HepG2 (cell line): ENCODE data around the gene CKMT2. TPM values are rescaled to one million over a fixed set of nuclear protein-coding genes. Genes with fewer than 3 reads are reported as not detected.

Experiments used
- ATAC-seq: fragments of 200-7000 bp; cut with Tn5 transposase; 3 replicates; pipeline ENCODE4 v1.9.1; 2020; ENCODE audit warnings: mild to moderate bottlenecking, moderate library complexity
- BruUV-seq: library from RNA; stranded (reverse); fragments of 400-500 nt; replicated peaks from 2 replicates; lab custom pipeline; 2021; lab: Mats Ljungman, UMichigan
- CTCF ChIA-PET: fragments of 300-600 bp; formaldehyde crosslinking; extraction: SDS; loops from one replicate; lab custom pipeline; 2021; ENCODE audit warnings: low total read pairs, inconsistent platforms, low intra/inter-chr PET ratio; lab: Yijun Ruan, JAX
- POLR2A ChIA-PET: fragments of 350-600 bp; sonication (Branson Sonifier 250); formaldehyde crosslinking; loops from one replicate; lab custom pipeline; 2020; ENCODE audit warnings: antibody characterized with exemption, inconsistent platforms; lab: Yijun Ruan, JAX
- DNase-seq: peaks from one replicate; pipeline ENCODE4 v3.0.0-alpha.2; 2015; ENCODE audit warnings: low spot score
- FAIRE-seq: peaks from 3 replicates; lab custom pipeline; 2011; peaks lifted over from hg19 to GRCh38; lab: Jason Lieb, UNC
- H2AFZ ChIP-seq: one replicate; pipeline ENCODE4 v1.6.1; 2011; ENCODE audit warnings: low read length, inconsistent platforms
- H3K27ac ChIP-seq: fragments of 300-600 bp; 3 replicates; pipeline ENCODE4 v1.8.0; 2011; ENCODE audit warnings: mixed run types, mild to moderate bottlenecking, mixed read lengths, low read length, inconsistent platforms; ENCODE audit not compliant: insufficient read depth; ENCODE audit errors: extremely low read length
- H3K27me3 ChIP-seq, 2 experiments: fragments of 200-600 bp in 1 of 2; 2 replicates in 1 of 2; 3 replicates in 1 of 2; pipeline versions ENCODE4 v1.6.0 to v1.8.0; 2011; ENCODE audit warnings: low read length in 2 of 2, mild to moderate bottlenecking in 2 of 2, moderate library complexity in 2 of 2, inconsistent platforms in 1 of 2; ENCODE audit not compliant: insufficient read depth in 2 of 2, control insufficient read depth in 1 of 2
- H3K36me3 ChIP-seq, 2 experiments: fragments of 200-600 bp in 1 of 2; replicated peaks in 1 of 2; 2 replicates in 1 of 2; 3 replicates in 1 of 2; pipeline versions ENCODE4 v1.5.1 to v1.8.0; 2011; ENCODE audit warnings: low read length in 2 of 2, inconsistent platforms in 1 of 2; ENCODE audit not compliant: insufficient read depth in 2 of 2, control insufficient read depth in 1 of 2
- H3K4me1 ChIP-seq: 2 replicates; pipeline ENCODE4 v1.5.1; 2012; ENCODE audit warnings: low read length, inconsistent platforms; ENCODE audit not compliant: insufficient read depth
- H3K4me2 ChIP-seq: 2 replicates; pipeline ENCODE4 v1.6.0; 2011; ENCODE audit warnings: low read depth, low read length, inconsistent platforms
- H3K4me3 ChIP-seq, 3 experiments: fragments of 200-600 bp in 1 of 3; sonication (generic), shearing (Covaris generic) in 1 of 3; replicated peaks in 1 of 3; 2 replicates each; pipeline ENCODE4 v1.5.1; 2011 to 2016; ENCODE audit warnings: low read length in 3 of 3, inconsistent platforms in 2 of 3, low read depth in 2 of 3, mild to moderate bottlenecking in 2 of 3, control low read depth in 1 of 3, mixed read lengths in 1 of 3; ENCODE audit not compliant: insufficient read depth in 1 of 3
- H3K79me2 ChIP-seq: one replicate; pipeline ENCODE4 v1.6.1; 2011; ENCODE audit warnings: low read length, inconsistent platforms; ENCODE audit not compliant: insufficient read depth
- H3K9ac ChIP-seq: 2 replicates; pipeline ENCODE4 v1.6.0; 2011; ENCODE audit warnings: mild to moderate bottlenecking, low read depth, low read length, inconsistent platforms; ENCODE audit not compliant: insufficient read depth
- H3K9me3 ChIP-seq: 2 replicates; pipeline ENCODE4 v1.5.1; 2012; ENCODE audit warnings: mild to moderate bottlenecking, low read length
- H4K20me1 ChIP-seq: 2 replicates; pipeline ENCODE4 v1.6.0; 2011; ENCODE audit warnings: inconsistent platforms, mild to moderate bottlenecking, low read length, moderate library complexity; ENCODE audit not compliant: insufficient read depth
- IRX3 ChIP-seq: sonication (generic); formaldehyde crosslinking; IDR thresholded peaks from 2 replicates; pipeline ENCODE4 v1.8.1; 2023; ENCODE audit warnings: mild to moderate bottlenecking, low read depth, missing genetic modification reagents, borderline replicate concordance
- KDM5B ChIP-seq: sonication (generic); formaldehyde crosslinking; IDR thresholded peaks from 2 replicates; pipeline ENCODE4 v1.4.0; 2020; ENCODE audit warnings: missing genetic modification reagents, mild to moderate bottlenecking, borderline replicate concordance
- NFE2L2 ChIP-seq: fragments of 150-350 bp; IDR thresholded peaks from 2 replicates; pipeline ENCODE4 v1.6.1; 2014; ENCODE audit warnings: low read length
- TAF1 ChIP-seq: sonication (generic); formaldehyde crosslinking; IDR thresholded peaks from 2 replicates; pipeline ENCODE4 v1.4.0; 2020; ENCODE audit warnings: missing genetic modification reagents
- ZKSCAN1 ChIP-seq: fragments of 150-350 bp; IDR thresholded peaks from 2 replicates; pipeline ENCODE4 v1.6.1; 2014; ENCODE audit warnings: low read length
- ZNF12 ChIP-seq: sonication (generic); formaldehyde crosslinking; IDR thresholded peaks from 2 replicates; pipeline ENCODE4 v1.5.0; 2020; ENCODE audit warnings: missing genetic modification reagents
- ZNF281 ChIP-seq: sonication (generic); formaldehyde crosslinking; IDR thresholded peaks from 2 replicates; pipeline ENCODE4 v1.4.0; 2020; ENCODE audit warnings: missing genetic modification reagents, borderline replicate concordance
- ZNF34 ChIP-seq: sonication (generic); formaldehyde crosslinking; IDR thresholded peaks from 2 replicates; pipeline ENCODE4 v1.4.0; 2020; ENCODE audit warnings: mild to moderate bottlenecking, missing genetic modification reagents, borderline replicate concordance
- ZNF354B ChIP-seq: sonication (generic); formaldehyde crosslinking; IDR thresholded peaks from 2 replicates; pipeline ENCODE4 v1.8.0; 2022; ENCODE audit warnings: mild to moderate bottlenecking, missing genetic modification reagents
- ZNF615 ChIP-seq: sonication (generic); formaldehyde crosslinking; IDR thresholded peaks from 2 replicates; pipeline ENCODE4 v1.5.0; 2020; ENCODE audit warnings: mild to moderate bottlenecking, missing genetic modification reagents, borderline replicate concordance
- WGBS: methylation state at CpG from one replicate; pipeline ENCODE4 v1.1.6; 2017; ENCODE audit warnings: low lambda C conversion rate; 5-methylcytosine and 5-hydroxymethylcytosine counted together
- in situ Hi-C: cut with HindIII; loops from 2 replicates; pipeline ENCODE4 v1.10.0; 2017; ENCODE audit warnings: low pct_unique_long_range_greater_than_20kb; ENCODE audit not compliant: extremely low pct_ligation_motif_present
- intact Hi-C: fragments of 100-400 bp; cut with micrococcal nuclease; formaldehyde crosslinking; loops from one replicate; pipeline ENCODE4 v1.10.0; 2022; ENCODE audit not compliant: unreplicated experiment
- polyA plus RNA-seq, 8 experiments: library from polyadenylated mRNA; depleted of rRNA in 3 of 8; stranded (reverse) in 7 of 8; unstranded in 1 of 8; fragments of >200 nt; fragmentation: Illumina TruSeq in 4 of 8; extraction: Trizol in 4 of 8; gene quantifications; 2 replicates each; pipeline versions ENCODE4 v1.2.1 to v1.2.3, GENCODE V29; 2011 to 2016; ENCODE audit warnings: low read depth in 4 of 8, missing spikeins in 1 of 8, mixed read lengths in 1 of 8; ENCODE audit not compliant: insufficient read depth in 1 of 8
- small RNA-seq, 3 experiments: library from RNA; depleted of rRNA; stranded (forward); fragments of <200 nt; gene quantifications; one replicate each; pipeline ENCODE3, GENCODE V24; 2012; ENCODE audit warnings: low read depth in 2 of 3, low replicate concordance in 1 of 3; ENCODE audit not compliant: insufficient read length in 3 of 3, insufficient read depth in 2 of 3
- total RNA-seq, 5 experiments: library from RNA; depleted of rRNA; stranded (reverse); fragments of >200 nt; fragmentation: Illumina TruSeq; extraction: Trizol; gene quantifications; 2 replicates each; pipeline ENCODE4 v1.2.3, GENCODE V29; 2016; ENCODE audit warnings: low read depth in 1 of 5
- TF ChIP-seq, protein P1 (sequence below): sonication (generic); formaldehyde crosslinking; IDR thresholded peaks from 2 replicates; pipeline ENCODE4 v1.4.0; 2020; ENCODE audit warnings: mild to moderate bottlenecking, low read depth, missing genetic modification reagents

CKMT2 gene
- total and polyA plus RNA-seq, 2 of the 13 experiments (the other 11 are each of a cell fraction or from before 2014, with no cell fraction given): 1.2 to 8.8 TPM

GRCh38 chr5:81315336-81315735, 82.2 kb downstream of the CKMT2 start (continued):
- TF ChIP-seq ZNF34 (CRISPR knock-in tag) (no peak), ZNF354B (no peak), ZNF615 (CRISPR knock-in tag) (no peak), NFE2L2 (no peak), ZNF281 (CRISPR knock-in tag) (no peak), IRX3 (CRISPR knock-in tag) (no peak), TAF1 (no peak), KDM5B (CRISPR knock-in tag) (no peak)
- TF ChIP-seq, protein P1, sequence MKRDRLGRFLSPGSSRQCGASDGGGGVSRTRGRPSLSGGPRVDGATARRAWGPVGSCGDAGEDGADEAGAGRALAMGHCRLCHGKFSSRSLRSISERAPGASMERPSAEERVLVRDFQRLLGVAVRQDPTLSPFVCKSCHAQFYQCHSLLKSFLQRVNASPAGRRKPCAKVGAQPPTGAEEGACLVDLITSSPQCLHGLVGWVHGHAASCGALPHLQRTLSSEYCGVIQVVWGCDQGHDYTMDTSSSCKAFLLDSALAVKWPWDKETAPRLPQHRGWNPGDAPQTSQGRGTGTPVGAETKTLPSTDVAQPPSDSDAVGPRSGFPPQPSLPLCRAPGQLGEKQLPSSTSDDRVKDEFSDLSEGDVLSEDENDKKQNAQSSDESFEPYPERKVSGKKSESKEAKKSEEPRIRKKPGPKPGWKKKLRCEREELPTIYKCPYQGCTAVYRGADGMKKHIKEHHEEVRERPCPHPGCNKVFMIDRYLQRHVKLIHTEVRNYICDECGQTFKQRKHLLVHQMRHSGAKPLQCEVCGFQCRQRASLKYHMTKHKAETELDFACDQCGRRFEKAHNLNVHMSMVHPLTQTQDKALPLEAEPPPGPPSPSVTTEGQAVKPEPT: no peak

GRCh38 chr5:81315830-81316229, 82.7 kb downstream of the CKMT2 start:
- Histone ChIP-seq H3K36me3 (peaks cover 0 to 20% of the 10 kb centered on the region in 2 experiments; a peak in 3 of 5 replicates), H3K9me3 (no peaks in the 10 kb centered on the region), H2AFZ (no peak overlapping the region), H3K27me3 (no peaks in the 10 kb centered on the region), H3K79me2 (no peaks in the 10 kb centered on the region), H3K9ac (no peak overlapping the region), H3K27ac (no peak overlapping the region), H3K4me3 (no peak overlapping the region), H4K20me1 (no peaks in the 10 kb centered on the region), H3K4me2 (no peak overlapping the region), H3K4me1 (peaks cover 2% of the 10 kb centered on the region)
- 90% methylated on average over 4 of the region's 4 CpGs for WGBS
- no TSS peak for BruUV-seq
- in situ Hi-C loops: no loop called here
- intact Hi-C loops: no loop called here
- DNase-seq (no peak), ATAC-seq (no peak), FAIRE-seq (no peak)
- TF ChIP-seq ZKSCAN1: peak; percentile 65
- TF ChIP-seq ZNF12 (CRISPR knock-in tag): no peak
- CTCF ChIA-PET: no interaction called here
- POLR2A ChIA-PET: no interaction called here

Small RNA genes within 50 kb of the gene (small RNA-seq; reads per million reads assigned to genes)
- gene AC026436.1: 0 reads per million in 3 experiments

Other genes starting within 250 kb of the CKMT2 start
- 52.5 and 70.7 TPM in 2 replicates for gene ZCCHC9, start 68.3 kb downstream of the CKMT2 start, total RNA-seq (2016; rRNA removed; fragmentation: Illumina TruSeq; extraction: Trizol)
- gene ZCCHC9, start 68.3 kb downstream of the CKMT2 start, polyA plus RNA-seq (2011; rRNA removed): 20.1 and 28.7 TPM in 2 replicates
- gene ACOT12, start 160.8 kb downstream of the CKMT2 start, total RNA-seq (2016; rRNA removed; fragmentation: Illumina TruSeq; extraction: Trizol): not detected in 2 replicates
- not detected in 2 replicates for gene ACOT12, start 160.8 kb downstream of the CKMT2 start, polyA plus RNA-seq (2011; rRNA removed)